ENCODE data around the gene SLC1A6.

Gene SLC1A6

GRCh38 chr19:14979476-14980255 is at the start of gene SLC1A6:
Gene SLC1A6, minus strand, starts transcription at chr19:14979864. Its CDS starts 6,954 bp downstream, at chr19:14972910.
- H2AFZ ChIP-seq (ENCODE audit: low read depth), result no peak within 1 kb of the TSS
- no peaks in the 10 kb centered on the region for H3K79me2 ChIP-seq (ENCODE audit: insufficient read depth, low read depth)
- H3K27me3 ChIP-seq (ENCODE audit: insufficient read depth, low read depth), result 0 out of 2 replicates have a peak, but pooled peaks cover 3% of the 10 kb centered on the region
- H3K4me1 ChIP-seq (ENCODE audit: low read depth, poor library complexity, severe bottlenecking), result no peaks in the 10 kb centered on the region
- H3K36me3 ChIP-seq (ENCODE audit: insufficient read depth), result no peaks in the 10 kb centered on the region
- H3K4me3 ChIP-seq (IDR thresholded peaks at IDR 0.05; ENCODE audit: insufficient read depth, low read depth, low read length), result no peak within 1 kb of the TSS
- no peaks in the 10 kb centered on the region for H4K20me1 ChIP-seq (ENCODE audit: insufficient read depth)
- H3K4me2 ChIP-seq, result no peak within 1 kb of the TSS
- no peak within 1 kb of the TSS for H3K27ac ChIP-seq
- H3K9ac ChIP-seq, result no peak within 1 kb of the TSS
- TF ChIP-seq CTCF (conservative IDR thresholded peaks at IDR 0.05; ENCODE audit: low read depth, low read length), result no peak

- no peak overlapping the region for H3K9ac ChIP-seq
- no peak overlapping the region for H2AFZ ChIP-seq (ENCODE audit: low read depth)
- H4K20me1 ChIP-seq (ENCODE audit: insufficient read depth), result no peaks in the 10 kb centered on the region
- peaks cover 7% of the 10 kb centered on the region; the same call in 1 of the 2 replicates for H3K27me3 ChIP-seq (ENCODE audit: insufficient read depth, low read depth)
- H3K4me1 ChIP-seq (ENCODE audit: low read depth, poor library complexity, severe bottlenecking), result no peaks in the 10 kb centered on the region
- H3K79me2 ChIP-seq (ENCODE audit: insufficient read depth, low read depth), result no peaks in the 10 kb centered on the region
- H3K4me2 ChIP-seq, result no peak overlapping the region
- no peak for TF ChIP-seq CTCF (conservative IDR thresholded peaks at IDR 0.05; ENCODE audit: low read depth, low read length)
- no peak overlapping the region for H3K27ac ChIP-seq
- no peak overlapping the region for H3K4me3 ChIP-seq (IDR thresholded peaks at IDR 0.05; ENCODE audit: insufficient read depth, low read depth, low read length)
- no peaks in the 10 kb centered on the region for H3K36me3 ChIP-seq (ENCODE audit: insufficient read depth)
Observed at GRCh38 chr19:15028490-15028889, 48.8 kb upstream of the SLC1A6 start.

GRCh38 chr19:15025217-15025616 is 45.6 kb upstream of the SLC1A6 start:
- H2AFZ ChIP-seq (ENCODE audit: low read depth), result no peak overlapping the region

GRCh38 chr19:15022752-15023151 is 43.1 kb upstream of the SLC1A6 start:
- H3K36me3 ChIP-seq (ENCODE audit: insufficient read depth), result no peaks in the 10 kb centered on the region
- H3K27me3 ChIP-seq (ENCODE audit: insufficient read depth, low read depth), result peaks cover 7% of the 10 kb centered on the region; the same call in 1 of the 2 replicates
- no peak for TF ChIP-seq CTCF (conservative IDR thresholded peaks at IDR 0.05; ENCODE audit: low read depth, low read length)
- H3K9ac ChIP-seq, result no peak overlapping the region
- H3K4me3 ChIP-seq (IDR thresholded peaks at IDR 0.05; ENCODE audit: insufficient read depth, low read depth, low read length), result no peak overlapping the region
- no peak overlapping the region for H2AFZ ChIP-seq (ENCODE audit: low read depth)
- no peaks in the 10 kb centered on the region for H4K20me1 ChIP-seq (ENCODE audit: insufficient read depth)
- H3K4me1 ChIP-seq (ENCODE audit: low read depth, poor library complexity, severe bottlenecking), result no peaks in the 10 kb centered on the region
- no peak overlapping the region for H3K4me2 ChIP-seq
- H3K79me2 ChIP-seq (ENCODE audit: insufficient read depth, low read depth), result no peaks in the 10 kb centered on the region
- no peak overlapping the region for H3K27ac ChIP-seq

More at GRCh38 chr19:15025217-15025616, 45.6 kb upstream of the SLC1A6 start:
- Histone ChIP-seq H3K9ac (no peak overlapping the region), H4K20me1 (ENCODE audit: insufficient read depth) (no peaks in the 10 kb centered on the region), H3K4me3 (IDR thresholded peaks at IDR 0.05; ENCODE audit: insufficient read depth, low read depth, low read length) (no peak overlapping the region), H3K4me2 (no peak overlapping the region), H3K36me3 (ENCODE audit: insufficient read depth) (no peaks in the 10 kb centered on the region), H3K79me2 (ENCODE audit: insufficient read depth, low read depth) (no peaks in the 10 kb centered on the region), H3K4me1 (ENCODE audit: low read depth, poor library complexity, severe bottlenecking) (no peaks in the 10 kb centered on the region), H3K27me3 (ENCODE audit: insufficient read depth, low read depth) (peaks cover 7% of the 10 kb centered on the region; the same call in 1 of the 2 replicates), H3K27ac (no peak overlapping the region)
- TF ChIP-seq CTCF (conservative IDR thresholded peaks at IDR 0.05; ENCODE audit: low read depth, low read length), result 0 out of 2 replicates have a peak, but pooled peaks have one; percentile 16
